ENCODE data around the gene OBSCN. TPM values are rescaled to one million over a fixed set of nuclear protein-coding genes. Genes with fewer than 3 reads are reported as not detected.
A peak's percentile ranks its signal among the peaks of the same experiment; 100 is the strongest.

OBSCN gene
- total and polyA plus RNA-seq, 2 of the 4 experiments (the other 2 are of a cell fraction), result 4.1 to 9.5 TPM

DNA sequence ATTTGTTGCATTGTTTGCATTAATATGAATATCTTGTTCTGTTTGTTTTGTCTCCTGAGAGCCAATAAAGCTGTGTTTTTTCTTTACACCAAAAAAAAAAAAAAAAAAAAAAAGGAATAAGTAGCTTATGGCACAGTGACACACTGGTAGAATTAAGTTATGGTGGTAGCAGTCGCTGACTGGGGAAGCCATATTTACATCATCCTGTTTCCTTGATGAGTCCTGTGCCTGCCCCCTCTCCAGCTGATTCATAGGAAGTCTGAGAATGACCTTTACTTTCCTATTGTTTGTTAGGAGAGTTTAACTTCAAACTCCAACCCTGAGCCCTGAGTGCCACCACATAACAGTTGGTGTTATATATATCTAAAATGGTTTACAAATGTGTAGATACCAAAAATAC is 62.2 kb downstream of the OBSCN start:
- H3K27ac ChIP-seq (ENCODE audit: insufficient read depth, low read length), result no peak overlapping the region
- dilution Hi-C loops (cut with HindIII; ENCODE audit: low sequenced_read_pairs, unreplicated experiment), result no loop called here

More for the DNA sequence above, 62.2 kb downstream of the OBSCN start:
- Histone ChIP-seq H3K36me3 (ENCODE audit: control insufficient read depth, insufficient read depth, low read length) (peaks cover 23% of the 10 kb centered on the region), H3K23ac (ENCODE audit: low read depth, low read length) (no peak overlapping the region), H2BK20ac (ENCODE audit: low read depth, low read length) (no peak overlapping the region), H4K8ac (ENCODE audit: low read depth in 2 of 2, low read length in 2 of 2) (no peak overlapping the region), H3K4ac (ENCODE audit: low read depth, low read length) (no peak overlapping the region), H3K27me3 (ENCODE audit: control insufficient read depth, insufficient read depth, low read length) (no peaks in the 10 kb centered on the region), H2BK15ac (ENCODE audit: low read depth, low read length) (no peak overlapping the region), H4K5ac (ENCODE audit: low read depth, low read length) (no peak overlapping the region), H4K91ac (ENCODE audit: insufficient read depth, low read depth, low read length) (no peak overlapping the region), H2BK5ac (ENCODE audit: low read depth, low read length, poor library complexity, severe bottlenecking) (peak overlapping the region; percentile 24), H3K4me2 (ENCODE audit: low read depth, low read length) (no peak overlapping the region), H2AK9ac (replicated peaks; ENCODE audit: low read depth, low read length, poor library complexity) (no peak overlapping the region), H2BK120ac (ENCODE audit: low read depth, low read length) (no peak overlapping the region), H3K9ac (ENCODE audit: low read depth, low read length) (no peak overlapping the region), H3K14ac (replicated peaks; ENCODE audit: low read depth, low read length) (no peak overlapping the region), H3K56ac (ENCODE audit: extremely low read depth, insufficient read depth, low read length) (no peak overlapping the region), H3K4me1 (ENCODE audit: control insufficient read depth, insufficient read depth, low read length) (peaks cover 5% of the 10 kb centered on the region), H3K18ac (ENCODE audit: low read depth, low read length) (no peak overlapping the region), H3K79me1 (ENCODE audit: low read depth in 1 of 2, low read length in 2 of 2) (peaks cover 1 to 21% of the 10 kb centered on the region in 2 experiments), H2AFZ (replicated peaks; ENCODE audit: low read length, poor library complexity) (no peak overlapping the region), H3K9me1 (ENCODE audit: insufficient read depth, low read length) (peaks cover 2% of the 10 kb centered on the region; the same call in 1 of the 2 replicates), H3K9me3 (ENCODE audit: control insufficient read depth, insufficient read depth, low read length) (no peaks in the 10 kb centered on the region), H4K20me1 (ENCODE audit: insufficient read depth, low read length) (no peaks in the 10 kb centered on the region), H3K4me3 (ENCODE audit: insufficient read depth, low read depth, low read length) (no peak overlapping the region), H2AK5ac (ENCODE audit: low read depth, low read length) (no peak overlapping the region)
- ChIA-PET POLR2A (ENCODE audit: unreplicated experiment) (interaction anchor here (0.6 kb wide), 1 partner anchor 105 kb away, joined by 3 read pairs; no protein-coding TSS in a partner anchor), CTCF (interaction anchor here (1.0 kb wide), 1 partner anchor 43 kb away, joined by 3 read pairs; no protein-coding TSS in a partner anchor)
- intact Hi-C loops (cut with micrococcal nuclease) (loop anchor here (10.0 kb wide), 1 partner anchor 135 kb away; no protein-coding TSS in a partner anchor), in situ Hi-C loops (cut with MboI; ENCODE audit: low sequenced_read_pairs) (no loop called here)
- no TSS peak for BruUV-seq (replicated peaks)
- TF ChIP-seq CEBPB (IDR thresholded peaks at IDR 0.05; ENCODE audit: low read depth, low read length) (peak; percentile 25; the same call in 1 of the 2 replicates), RFX5 (IDR thresholded peaks at IDR 0.05; ENCODE audit: low read depth, low read length) (no peak), ELK1 (IDR thresholded peaks at IDR 0.05; ENCODE audit: borderline replicate concordance, low read depth, low read length) (no peak), BHLHE40 (IDR thresholded peaks at IDR 0.05; ENCODE audit: low read depth, low read length) (no peak), RCOR1 (IDR thresholded peaks at IDR 0.05; ENCODE audit: insufficient replicate concordance, low read length) (no peak), POLR2A (IDR thresholded peaks at IDR 0.05; ENCODE audit: low read depth, low read length) (no peak), MAZ (IDR thresholded peaks at IDR 0.05; ENCODE audit: borderline replicate concordance, low read depth, low read length) (peak; percentile 14; the same call in 1 of the 2 replicates), SMC3 (IDR thresholded peaks at IDR 0.05; ENCODE audit: low read depth, low read length) (no peak), CHD1 (IDR thresholded peaks at IDR 0.05; ENCODE audit: low read depth, low read length) (no peak), USF2 (IDR thresholded peaks at IDR 0.05; ENCODE audit: low read depth, low read length) (no peak), MXI1 (IDR thresholded peaks at IDR 0.05; ENCODE audit: borderline replicate concordance, low read depth, low read length) (no peak), NFE2L2 (IDR thresholded peaks at IDR 0.05; ENCODE audit: low read depth, low read length) (no peak), MAFK (IDR thresholded peaks at IDR 0.05; ENCODE audit: low read depth, low read length) (no peak), FOS (IDR thresholded peaks at IDR 0.05; ENCODE audit: low read depth, low read length) (no peak), RAD21 (IDR thresholded peaks at IDR 0.05; ENCODE audit: low read length) (no peak)
- TF ChIP-seq, protein P1, sequence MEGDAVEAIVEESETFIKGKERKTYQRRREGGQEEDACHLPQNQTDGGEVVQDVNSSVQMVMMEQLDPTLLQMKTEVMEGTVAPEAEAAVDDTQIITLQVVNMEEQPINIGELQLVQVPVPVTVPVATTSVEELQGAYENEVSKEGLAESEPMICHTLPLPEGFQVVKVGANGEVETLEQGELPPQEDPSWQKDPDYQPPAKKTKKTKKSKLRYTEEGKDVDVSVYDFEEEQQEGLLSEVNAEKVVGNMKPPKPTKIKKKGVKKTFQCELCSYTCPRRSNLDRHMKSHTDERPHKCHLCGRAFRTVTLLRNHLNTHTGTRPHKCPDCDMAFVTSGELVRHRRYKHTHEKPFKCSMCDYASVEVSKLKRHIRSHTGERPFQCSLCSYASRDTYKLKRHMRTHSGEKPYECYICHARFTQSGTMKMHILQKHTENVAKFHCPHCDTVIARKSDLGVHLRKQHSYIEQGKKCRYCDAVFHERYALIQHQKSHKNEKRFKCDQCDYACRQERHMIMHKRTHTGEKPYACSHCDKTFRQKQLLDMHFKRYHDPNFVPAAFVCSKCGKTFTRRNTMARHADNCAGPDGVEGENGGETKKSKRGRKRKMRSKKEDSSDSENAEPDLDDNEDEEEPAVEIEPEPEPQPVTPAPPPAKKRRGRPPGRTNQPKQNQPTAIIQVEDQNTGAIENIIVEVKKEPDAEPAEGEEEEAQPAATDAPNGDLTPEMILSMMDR (conservative IDR thresholded peaks at IDR 0.05; ENCODE audit: low read depth, low read length), result no peak
- WGBS, 2 experiments (ENCODE audit: extremely low coverage in 2 of 2, insufficient read length in 1 of 2), result no CpG with 5 or more reads among the region's 1 CpG
- DNase-seq (peak; percentile 81), ATAC-seq (ENCODE audit: low read depth) (peak; percentile 73)
